ENCODE results near the gene ARRB1. TPM values are rescaled to one million over a fixed set of nuclear protein-coding genes. Genes with fewer than 3 reads are reported as not detected.
"Not testable (repeated sequence)": the region's sequence is repeated elsewhere in the genome, so short reads cannot be mapped to it uniquely, and the experiment has no call there.

ARRB1 gene
- total RNA-seq, 1 donor from 2014 or later, result 1.0 TPM

DNA sequence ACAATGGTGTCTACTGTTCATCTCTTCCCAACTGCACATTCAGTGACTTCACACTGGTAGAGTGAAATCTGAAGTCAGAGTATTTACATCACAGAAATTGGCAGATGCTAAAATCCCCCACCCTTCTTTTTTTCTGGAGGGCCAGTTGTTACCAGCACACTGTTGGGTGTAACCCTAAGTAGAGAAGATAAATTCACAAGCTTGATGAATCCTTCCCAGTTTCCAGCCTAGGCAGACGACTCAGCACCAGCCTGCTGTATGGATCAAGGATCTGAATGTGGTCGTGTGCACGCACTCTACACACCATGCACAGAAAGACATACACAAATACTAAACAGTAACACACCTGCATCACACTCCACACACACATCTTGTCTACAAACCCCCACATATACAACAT, 46.0 kb downstream of the ARRB1 start:
- TF ChIP-seq EZH2 (IDR thresholded peaks at IDR 0.05) (no peak), EZH2phosphoT487 (IDR thresholded peaks at IDR 0.05) (no peak)
- TF ChIP-seq, protein P1, sequence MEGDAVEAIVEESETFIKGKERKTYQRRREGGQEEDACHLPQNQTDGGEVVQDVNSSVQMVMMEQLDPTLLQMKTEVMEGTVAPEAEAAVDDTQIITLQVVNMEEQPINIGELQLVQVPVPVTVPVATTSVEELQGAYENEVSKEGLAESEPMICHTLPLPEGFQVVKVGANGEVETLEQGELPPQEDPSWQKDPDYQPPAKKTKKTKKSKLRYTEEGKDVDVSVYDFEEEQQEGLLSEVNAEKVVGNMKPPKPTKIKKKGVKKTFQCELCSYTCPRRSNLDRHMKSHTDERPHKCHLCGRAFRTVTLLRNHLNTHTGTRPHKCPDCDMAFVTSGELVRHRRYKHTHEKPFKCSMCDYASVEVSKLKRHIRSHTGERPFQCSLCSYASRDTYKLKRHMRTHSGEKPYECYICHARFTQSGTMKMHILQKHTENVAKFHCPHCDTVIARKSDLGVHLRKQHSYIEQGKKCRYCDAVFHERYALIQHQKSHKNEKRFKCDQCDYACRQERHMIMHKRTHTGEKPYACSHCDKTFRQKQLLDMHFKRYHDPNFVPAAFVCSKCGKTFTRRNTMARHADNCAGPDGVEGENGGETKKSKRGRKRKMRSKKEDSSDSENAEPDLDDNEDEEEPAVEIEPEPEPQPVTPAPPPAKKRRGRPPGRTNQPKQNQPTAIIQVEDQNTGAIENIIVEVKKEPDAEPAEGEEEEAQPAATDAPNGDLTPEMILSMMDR (IDR thresholded peaks at IDR 0.05), result no peak
- Mint-ChIP-seq H3K27ac (no peak overlapping the region), H3K27me3 (ENCODE audit: insufficient read depth, low read depth) (peaks cover 2% of the 10 kb centered on the region), H3K4me1 (peaks cover 2% of the 10 kb centered on the region), H3K4me3 (no peak overlapping the region), H3K9me3 (no peaks in the 10 kb centered on the region), H3K36me3 (no peaks in the 10 kb centered on the region)
- Histone ChIP-seq H3K9me3 (ENCODE audit: low read depth) (no peaks in the 10 kb centered on the region), H3K4me3 (no peak overlapping the region), H3K27me3 (no peaks in the 10 kb centered on the region), H3F3A (ENCODE audit: low read depth) (no peaks in the 10 kb centered on the region), H3K27ac (no peak overlapping the region), H4K20me1 (ENCODE audit: low read depth) (no peaks in the 10 kb centered on the region), H2AFZ (replicated peaks) (no peak overlapping the region), H3K36me3 (no peaks in the 10 kb centered on the region), H3K79me2 (ENCODE audit: low read depth) (no peaks in the 10 kb centered on the region), H3K9ac (no peak overlapping the region), H3K4me1 (no peaks in the 10 kb centered on the region), H3K4me2 (no peak overlapping the region)
- DNase-seq (ENCODE audit: low spot score), result no peak

DNA sequence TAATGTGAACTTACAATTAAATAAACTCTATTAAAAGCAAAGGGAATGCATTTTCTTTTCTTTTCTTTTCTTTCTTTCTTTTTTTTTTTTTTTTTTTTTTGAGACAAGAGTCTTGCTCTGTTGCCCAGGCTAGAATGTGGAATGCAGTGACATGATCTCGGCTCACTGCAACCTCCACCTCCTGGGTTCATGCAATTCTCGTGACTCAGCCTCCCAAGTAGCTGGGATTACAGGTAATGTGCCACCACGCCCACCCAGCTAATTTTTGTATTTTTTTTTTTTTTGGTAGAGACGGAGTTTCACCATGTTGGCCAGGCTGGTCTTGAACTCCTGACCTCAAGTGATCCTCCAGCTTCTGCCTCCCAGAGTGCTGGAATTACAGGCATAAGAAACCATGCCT, 46.5 kb downstream of the ARRB1 start:
- H4K20me1 ChIP-seq (ENCODE audit: low read depth); H3K9me3 ChIP-seq (ENCODE audit: low read depth); H3K36me3 Mint-ChIP-seq; H3K9ac ChIP-seq; H3K27me3 ChIP-seq; H3K79me2 ChIP-seq (ENCODE audit: low read depth); H3K27ac Mint-ChIP-seq; H3K27ac ChIP-seq; H3F3A ChIP-seq (ENCODE audit: low read depth); H3K9me3 Mint-ChIP-seq; H3K4me2 ChIP-seq; H3K4me3 Mint-ChIP-seq; H3K4me1 ChIP-seq; H2AFZ ChIP-seq (replicated peaks); H3K36me3 ChIP-seq; H3K4me1 Mint-ChIP-seq; H3K4me3 ChIP-seq; DNase-seq (ENCODE audit: low spot score); H3K27me3 Mint-ChIP-seq (ENCODE audit: insufficient read depth, low read depth): not testable (repeated sequence)

DNA sequence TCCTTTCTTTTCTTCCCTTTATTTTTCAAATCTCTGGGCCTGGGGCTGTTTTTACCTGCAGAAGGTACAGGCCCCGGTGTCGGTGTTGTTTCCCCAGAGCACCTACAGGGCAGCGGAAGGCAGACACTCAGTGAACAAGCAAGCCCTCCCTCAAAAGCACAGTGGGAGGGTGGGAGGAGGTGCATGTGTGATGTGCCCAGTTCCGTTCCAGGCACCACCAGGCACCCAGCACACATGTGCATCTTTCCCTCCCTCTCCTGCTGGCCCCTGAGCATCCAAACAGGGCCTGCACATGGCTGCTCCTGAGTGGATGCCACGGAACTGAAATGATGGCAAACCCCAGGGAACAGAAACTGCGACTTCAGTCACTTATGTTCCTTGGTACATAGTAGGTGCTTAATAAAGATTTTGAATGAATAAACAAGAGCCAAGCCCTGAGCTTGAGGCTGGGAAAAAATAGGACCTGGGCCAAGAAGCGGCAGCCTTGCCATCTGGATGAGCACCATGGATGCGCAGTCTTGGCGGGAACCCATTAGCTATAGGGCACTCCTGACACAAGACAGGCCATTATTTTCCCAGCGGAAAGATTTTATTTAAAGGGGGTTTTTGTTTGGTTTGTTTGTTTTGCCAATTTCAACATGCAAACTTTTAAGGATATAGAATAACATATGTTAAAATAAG, 47.8 kb downstream of the ARRB1 start:
- H3K27me3 ChIP-seq, result no peaks in the 10 kb centered on the region
- H4K20me1 ChIP-seq (ENCODE audit: low read depth), result no peaks in the 10 kb centered on the region
- no peaks in the 10 kb centered on the region for H3K36me3 Mint-ChIP-seq
- no peaks in the 10 kb centered on the region for H3F3A ChIP-seq (ENCODE audit: low read depth)
- H3K4me3 ChIP-seq, result no peak overlapping the region
- H3K79me2 ChIP-seq (ENCODE audit: low read depth), result no peaks in the 10 kb centered on the region
- no peak overlapping the region for H3K4me2 ChIP-seq
- no peaks in the 10 kb centered on the region for H3K4me1 ChIP-seq
- no peaks in the 10 kb centered on the region for H3K9me3 ChIP-seq (ENCODE audit: low read depth)
- no peaks in the 10 kb centered on the region for H3K36me3 ChIP-seq
- H3K4me3 Mint-ChIP-seq, result no peak overlapping the region
- H3K4me1 Mint-ChIP-seq, result no peaks in the 10 kb centered on the region
- no peaks in the 10 kb centered on the region for H3K9me3 Mint-ChIP-seq
- TF ChIP-seq EZH2phosphoT487 (IDR thresholded peaks at IDR 0.05) (no peak), EZH2 (IDR thresholded peaks at IDR 0.05) (no peak)
- TF ChIP-seq, protein P1 (IDR thresholded peaks at IDR 0.05), result no peak
- H3K27me3 Mint-ChIP-seq (ENCODE audit: insufficient read depth, low read depth), result peaks cover 2% of the 10 kb centered on the region
- no peak overlapping the region for H3K27ac ChIP-seq
- no peak for DNase-seq (ENCODE audit: low spot score)
- no peak overlapping the region for H2AFZ ChIP-seq (replicated peaks)
- H3K27ac Mint-ChIP-seq, result no peak overlapping the region
- H3K9ac ChIP-seq, result no peak overlapping the region

DNA sequence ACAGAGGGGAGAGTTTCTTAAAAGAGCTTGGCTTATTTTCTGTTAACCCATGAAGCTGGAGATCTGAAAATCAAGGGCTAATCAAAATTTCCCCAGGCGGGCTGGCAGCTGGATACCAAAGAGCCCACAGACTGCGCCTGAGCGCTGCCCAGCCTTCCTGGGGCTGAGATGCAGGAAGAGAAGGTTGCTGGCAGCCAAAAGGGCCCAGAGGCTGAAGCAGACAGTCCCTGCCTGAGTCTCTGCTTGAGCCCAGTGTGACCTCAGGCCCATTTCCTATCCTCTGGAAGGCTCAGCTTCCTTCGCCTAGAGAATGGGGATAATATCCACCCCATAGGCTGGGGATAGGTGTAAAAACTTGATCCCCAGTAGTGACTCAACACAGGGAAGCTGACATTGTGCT, 49.1 kb downstream of the ARRB1 start:
- Mint-ChIP-seq H3K27me3 (ENCODE audit: insufficient read depth, low read depth) (peaks cover 2% of the 10 kb centered on the region), H3K9me3 (no peaks in the 10 kb centered on the region), H3K36me3 (no peaks in the 10 kb centered on the region), H3K4me3 (no peak overlapping the region), H3K4me1 (no peaks in the 10 kb centered on the region), H3K27ac (peak overlapping the region; percentile 34)
- Histone ChIP-seq H2AFZ (replicated peaks) (no peak overlapping the region), H3K9ac (no peak overlapping the region), H3K9me3 (ENCODE audit: low read depth) (no peaks in the 10 kb centered on the region), H3K4me2 (no peak overlapping the region), H3K4me3 (no peak overlapping the region), H3K79me2 (ENCODE audit: low read depth) (no peaks in the 10 kb centered on the region), H3K4me1 (no peaks in the 10 kb centered on the region), H3F3A (ENCODE audit: low read depth) (no peaks in the 10 kb centered on the region), H4K20me1 (ENCODE audit: low read depth) (no peaks in the 10 kb centered on the region), H3K36me3 (no peaks in the 10 kb centered on the region), H3K27me3 (no peaks in the 10 kb centered on the region), H3K27ac (no peak overlapping the region)
- no peak for DNase-seq (ENCODE audit: low spot score)
- no peak for TF ChIP-seq EZH2 (IDR thresholded peaks at IDR 0.05)
- TF ChIP-seq EZH2phosphoT487 (IDR thresholded peaks at IDR 0.05), result no peak
- TF ChIP-seq, protein P1 (IDR thresholded peaks at IDR 0.05), result no peak

Measured in neural progenitor cell (in vitro differentiated cells).